GM13977 (cell line): ENCODE measurements around the gene CHL1.
A peak's percentile ranks its signal among the peaks of the same experiment; 100 is the strongest.

ENCODE experiments used
- DNase-seq: peaks from one replicate; pipeline ENCODE4 v3.0.0; 2012; ENCODE audit warnings: low spot score
- in situ Hi-C: fragments of 300-500 bp; cut with MboI; formaldehyde crosslinking; loops from one replicate; pipeline ENCODE4 v1.12.0; 2022; ENCODE audit warnings: low sequenced_read_pairs, low pct_unique_long_range_greater_than_20kb, mixed read lengths, inconsistent platforms; ENCODE audit not compliant: unreplicated experiment
- TF ChIP-seq, protein P1 (sequence below): IDR thresholded peaks from 2 replicates; pipeline ENCODE4 v1.5.1; 2012; ENCODE audit warnings: mild to moderate bottlenecking, control low read depth; ENCODE audit not compliant: insufficient read depth; ENCODE audit errors: extremely low read depth, missing control alignments

CHL1 gene

GRCh38 chr3:411226-411625 lies 214.7 kb downstream of the CHL1 start:
- in situ Hi-C loops, result no loop called here
- DNase-seq, result no peak
- TF ChIP-seq, protein P1, sequence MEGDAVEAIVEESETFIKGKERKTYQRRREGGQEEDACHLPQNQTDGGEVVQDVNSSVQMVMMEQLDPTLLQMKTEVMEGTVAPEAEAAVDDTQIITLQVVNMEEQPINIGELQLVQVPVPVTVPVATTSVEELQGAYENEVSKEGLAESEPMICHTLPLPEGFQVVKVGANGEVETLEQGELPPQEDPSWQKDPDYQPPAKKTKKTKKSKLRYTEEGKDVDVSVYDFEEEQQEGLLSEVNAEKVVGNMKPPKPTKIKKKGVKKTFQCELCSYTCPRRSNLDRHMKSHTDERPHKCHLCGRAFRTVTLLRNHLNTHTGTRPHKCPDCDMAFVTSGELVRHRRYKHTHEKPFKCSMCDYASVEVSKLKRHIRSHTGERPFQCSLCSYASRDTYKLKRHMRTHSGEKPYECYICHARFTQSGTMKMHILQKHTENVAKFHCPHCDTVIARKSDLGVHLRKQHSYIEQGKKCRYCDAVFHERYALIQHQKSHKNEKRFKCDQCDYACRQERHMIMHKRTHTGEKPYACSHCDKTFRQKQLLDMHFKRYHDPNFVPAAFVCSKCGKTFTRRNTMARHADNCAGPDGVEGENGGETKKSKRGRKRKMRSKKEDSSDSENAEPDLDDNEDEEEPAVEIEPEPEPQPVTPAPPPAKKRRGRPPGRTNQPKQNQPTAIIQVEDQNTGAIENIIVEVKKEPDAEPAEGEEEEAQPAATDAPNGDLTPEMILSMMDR, result no peak

DNA sequence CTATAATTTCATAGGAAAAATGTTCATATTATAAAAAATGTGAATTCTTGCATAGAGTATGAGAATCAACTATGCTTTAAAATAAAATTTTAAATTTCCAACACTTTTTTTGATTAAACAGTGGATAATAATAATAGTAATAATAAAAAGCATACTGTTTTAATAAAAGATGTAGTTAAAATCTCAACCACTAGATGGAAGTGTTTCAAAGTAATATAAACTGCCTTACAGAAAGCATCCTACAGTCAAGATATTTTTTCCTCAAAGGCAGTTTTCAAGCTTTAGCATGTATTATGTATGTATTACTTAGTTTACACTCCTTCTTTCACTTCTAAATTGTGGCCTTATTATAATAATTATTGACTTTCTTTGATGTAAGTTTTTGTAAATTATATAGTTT lies 217.5 kb downstream of the CHL1 start:
- in situ Hi-C loops, result no loop called here
- no peak for DNase-seq
- TF ChIP-seq, protein P1, result peak; percentile 24

DNA sequence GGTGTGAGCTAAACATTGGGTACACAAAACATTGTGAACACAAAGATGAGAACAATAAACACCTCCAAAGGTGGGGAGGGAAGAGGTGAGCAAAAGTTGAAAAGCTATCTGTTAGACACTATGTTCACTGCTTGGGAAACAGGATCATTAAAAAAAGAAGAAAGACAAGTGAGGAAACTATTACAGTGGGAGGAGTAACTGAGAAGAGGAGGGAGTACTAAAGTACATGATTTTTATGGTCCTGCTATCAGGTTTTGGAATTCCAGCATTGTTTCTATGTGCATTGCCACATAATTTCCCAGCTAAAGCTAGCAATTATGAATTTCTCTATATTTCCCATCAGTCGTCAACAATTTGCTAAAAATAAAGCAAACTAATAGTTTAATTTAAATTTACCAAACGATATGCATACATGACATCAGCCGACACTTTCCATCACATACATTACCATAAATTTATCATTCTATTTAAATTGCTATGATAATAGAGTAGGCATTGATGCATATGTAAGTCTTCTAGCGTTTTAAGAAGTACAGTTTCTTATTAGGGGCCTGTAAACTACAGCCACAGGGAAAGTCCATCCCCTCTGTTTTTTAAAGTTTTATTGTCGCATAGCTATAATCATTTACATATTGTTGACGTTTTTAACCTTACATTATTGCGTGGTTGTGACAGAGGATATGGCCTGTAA lies 221.8 kb downstream of the CHL1 start:
- TF ChIP-seq, protein P1, result no peak
- in situ Hi-C loops, result no loop called here
- DNase-seq, result no peak

GRCh38 chr3:420584-420983 lies 224.0 kb downstream of the CHL1 start:
- DNase-seq, result no peak
- TF ChIP-seq, protein P1, result no peak
- in situ Hi-C loops, result no loop called here

DNA sequence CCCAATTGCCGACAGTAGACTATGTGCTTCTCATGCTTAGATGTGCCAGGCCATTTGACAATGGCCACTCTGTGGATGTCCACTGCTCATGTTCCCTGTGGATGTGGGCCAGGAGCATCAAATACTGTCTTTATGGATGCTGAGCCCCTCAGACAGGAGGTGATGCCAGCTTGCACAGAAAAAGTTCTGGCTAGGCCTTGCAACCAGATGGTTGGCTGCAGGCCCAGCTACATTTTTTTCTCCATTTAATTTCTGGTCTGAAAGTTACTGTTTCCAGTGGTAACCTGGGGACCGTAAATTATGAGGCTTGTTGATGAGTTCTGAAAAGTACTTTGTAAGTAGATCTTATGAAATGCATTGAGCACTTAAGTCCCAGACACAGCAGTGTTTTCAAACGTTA lies 228.5 kb downstream of the CHL1 start:
- TF ChIP-seq, protein P1, result no peak
- DNase-seq, result no peak
- in situ Hi-C loops, result no loop called here

DNA sequence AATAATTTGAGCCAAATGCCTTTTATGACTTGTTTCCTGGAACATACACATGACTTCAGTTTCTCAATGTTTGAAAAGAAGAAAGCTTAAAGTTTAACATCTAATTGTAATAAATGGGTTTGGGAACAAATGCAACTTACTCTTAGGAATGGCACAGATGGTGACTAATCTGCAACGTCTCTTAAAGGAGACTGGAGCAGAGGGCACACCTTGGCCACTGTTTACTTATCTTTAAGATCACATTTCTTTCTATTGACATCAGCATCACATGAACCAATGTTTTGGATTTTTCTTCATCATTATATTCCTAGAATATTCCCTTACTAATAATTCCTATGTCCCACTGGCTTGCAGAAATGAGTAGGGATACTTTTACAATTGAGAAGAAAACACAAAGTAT lies 229.5 kb downstream of the CHL1 start:
- in situ Hi-C loops, result no loop called here
- no peak for DNase-seq
- TF ChIP-seq, protein P1, result no peak
